GM10847 (cell line): ENCODE measurements around the gene DPP6.

Experiments
- POLR2A ChIP-seq: IDR thresholded peaks from 2 replicates; pipeline ENCODE4 v1.6.1; 2011; ENCODE audit not compliant: insufficient read length; ENCODE audit errors: extremely low read depth

DPP6 gene

DNA sequence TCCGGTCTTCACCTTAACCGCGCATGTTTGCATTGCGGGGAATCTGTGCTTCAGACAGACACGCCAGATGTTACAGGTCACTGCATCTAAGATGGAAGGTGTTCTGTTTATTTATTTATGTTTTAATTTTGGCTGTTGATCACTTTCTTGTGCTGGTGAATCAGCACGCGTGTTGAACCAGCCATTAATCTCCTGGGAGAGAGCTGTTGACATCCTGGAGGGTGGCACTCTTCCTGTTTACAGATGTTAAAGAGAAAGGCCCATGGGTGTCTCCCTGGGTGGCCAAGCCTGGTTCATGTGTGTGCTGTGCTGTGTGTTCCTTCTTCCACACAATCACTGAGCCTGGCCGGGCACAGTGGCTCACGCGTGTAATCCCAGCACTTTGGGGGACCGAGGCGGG, 595.4 kb downstream of the DPP6 start:
- no peak for TF ChIP-seq POLR2A

DNA sequence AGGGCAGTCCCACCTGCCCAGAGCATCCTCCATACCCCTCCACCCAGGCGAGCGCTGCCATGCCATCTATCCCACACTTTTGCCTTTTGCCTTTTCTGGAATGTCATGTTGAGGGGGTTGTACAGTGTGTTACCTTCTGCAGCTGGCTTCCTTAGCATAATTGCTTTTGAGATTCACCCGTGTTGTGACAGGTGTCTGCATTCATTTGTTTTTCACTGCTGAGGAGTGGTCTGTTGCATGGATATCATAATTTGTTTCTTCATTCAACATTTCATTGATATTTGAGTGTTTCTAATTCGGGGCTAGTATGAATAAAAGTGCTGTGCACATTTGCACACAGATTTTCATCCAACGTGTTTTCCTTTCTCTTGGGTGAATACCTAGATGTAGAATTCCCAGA, 596.8 kb downstream of the DPP6 start:
- TF ChIP-seq POLR2A, result no peak

DNA sequence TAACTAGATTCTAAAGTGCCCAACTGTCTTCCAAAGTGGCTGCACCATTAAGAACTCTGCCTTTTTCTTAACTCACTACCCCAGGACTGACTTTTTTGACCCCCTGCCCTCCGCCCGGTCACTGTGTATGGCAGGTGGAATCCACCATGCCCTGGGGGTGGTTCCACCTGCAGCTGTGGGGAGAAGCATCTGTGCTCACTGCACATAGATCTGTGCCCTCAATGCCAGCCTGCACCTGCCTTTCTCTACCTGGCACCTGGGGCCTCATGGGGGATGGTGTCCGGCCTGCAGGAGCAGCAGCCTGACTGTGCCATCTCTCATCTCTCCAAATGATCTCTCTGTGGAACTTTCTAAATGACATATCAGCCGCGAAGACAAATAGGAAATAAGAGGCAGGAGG, 597.2 kb downstream of the DPP6 start:
- TF ChIP-seq POLR2A, result no peak

DNA sequence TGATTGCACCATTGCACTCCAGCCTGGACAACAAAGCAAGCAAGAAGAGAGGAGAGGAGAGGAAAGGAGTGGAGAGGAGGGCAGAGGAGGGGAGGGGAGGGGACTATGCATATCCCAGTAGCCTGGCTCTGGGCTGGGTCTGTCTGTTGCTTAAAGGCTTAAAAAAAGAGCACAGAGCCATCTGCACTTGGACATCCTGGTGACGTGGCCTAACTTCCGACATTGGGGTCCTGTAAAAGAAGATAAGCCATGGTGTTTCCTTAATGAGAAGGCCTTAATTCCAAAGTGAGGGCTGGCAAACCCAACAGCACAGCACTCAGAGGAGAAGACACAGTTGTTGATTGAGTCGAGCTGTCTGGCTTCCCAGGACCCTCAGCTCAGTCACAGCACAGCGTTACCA, 598.1 kb downstream of the DPP6 start:
- no peak for TF ChIP-seq POLR2A

DNA sequence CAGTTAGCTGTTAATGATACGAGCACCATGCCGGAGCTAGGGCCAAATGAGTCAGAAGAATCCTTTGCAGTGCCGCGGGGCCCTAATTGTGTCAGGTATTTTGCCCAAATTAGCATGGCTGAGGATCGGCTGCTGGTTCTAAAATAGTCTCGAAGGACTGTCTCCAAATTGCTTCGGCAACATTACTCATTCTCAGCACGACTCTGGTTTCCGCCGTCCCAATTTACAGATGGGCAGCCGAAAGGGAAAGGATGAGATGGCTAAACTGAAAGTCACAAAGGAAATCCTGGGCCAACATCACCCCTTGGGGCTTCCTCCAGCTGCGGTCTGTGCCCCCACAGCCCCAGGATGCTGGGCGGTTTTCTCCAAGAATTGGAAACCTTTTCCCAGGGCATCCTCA, 599.3 kb downstream of the DPP6 start:
- TF ChIP-seq POLR2A, result no peak

DNA sequence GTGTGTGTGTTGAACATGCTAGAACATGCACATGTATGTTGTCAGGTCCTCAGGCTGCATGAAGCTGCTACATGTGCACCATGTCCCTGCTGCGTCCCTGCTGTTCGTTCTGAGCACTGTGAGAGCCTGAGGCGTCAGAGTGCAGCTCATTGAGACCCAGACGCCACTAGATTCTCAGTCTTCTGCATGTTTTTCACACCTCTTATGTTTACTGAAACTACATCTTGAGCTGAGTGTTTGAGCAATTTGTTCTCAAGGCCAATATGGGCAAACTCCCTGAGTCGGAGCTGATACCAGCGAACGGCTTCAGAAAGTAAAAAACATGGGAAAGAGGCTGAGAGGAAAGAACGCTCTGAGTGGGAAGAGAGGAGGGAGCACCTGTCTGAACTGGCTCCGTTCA, 600.4 kb downstream of the DPP6 start:
- no peak for TF ChIP-seq POLR2A

DNA sequence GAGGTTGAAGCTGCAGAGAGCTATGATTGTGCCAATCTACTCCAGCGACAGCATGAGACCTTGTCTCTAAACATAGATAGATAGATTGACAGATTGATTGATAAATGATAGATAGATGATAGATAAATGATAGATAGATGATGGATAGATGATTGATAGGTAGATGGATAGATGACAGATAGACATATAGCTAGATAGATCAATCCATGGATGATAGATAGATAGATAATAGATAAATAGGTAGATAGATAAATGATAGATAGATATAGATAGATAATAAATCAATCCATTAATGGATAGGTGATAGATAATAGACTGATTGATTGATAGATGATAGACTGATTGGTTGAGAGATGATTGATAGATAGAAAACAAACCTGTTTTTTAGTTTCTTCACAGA, 601.1 kb downstream of the DPP6 start:
- TF ChIP-seq POLR2A, result no peak

DNA sequence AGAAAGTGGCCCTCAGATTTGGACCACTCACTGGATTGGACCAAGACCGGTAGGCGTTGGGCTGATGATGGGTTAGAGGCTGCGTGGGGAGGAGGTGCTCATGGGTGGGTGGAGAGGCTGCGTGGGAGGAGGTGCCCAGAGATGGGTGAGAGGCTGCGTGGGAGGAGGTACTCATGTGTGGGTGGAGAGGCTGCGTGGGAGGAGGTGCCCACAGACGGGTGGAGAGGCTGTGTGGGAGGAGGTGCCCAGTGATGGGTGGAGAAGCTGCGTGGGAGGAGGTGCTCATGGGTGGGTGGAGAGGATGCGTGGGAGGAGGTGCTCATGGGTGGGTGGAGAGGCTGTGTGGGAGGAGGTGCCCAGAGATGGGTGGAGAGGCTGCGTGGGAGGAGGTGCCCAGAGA, 604.4 kb downstream of the DPP6 start:
- TF ChIP-seq POLR2A, result no peak

DNA sequence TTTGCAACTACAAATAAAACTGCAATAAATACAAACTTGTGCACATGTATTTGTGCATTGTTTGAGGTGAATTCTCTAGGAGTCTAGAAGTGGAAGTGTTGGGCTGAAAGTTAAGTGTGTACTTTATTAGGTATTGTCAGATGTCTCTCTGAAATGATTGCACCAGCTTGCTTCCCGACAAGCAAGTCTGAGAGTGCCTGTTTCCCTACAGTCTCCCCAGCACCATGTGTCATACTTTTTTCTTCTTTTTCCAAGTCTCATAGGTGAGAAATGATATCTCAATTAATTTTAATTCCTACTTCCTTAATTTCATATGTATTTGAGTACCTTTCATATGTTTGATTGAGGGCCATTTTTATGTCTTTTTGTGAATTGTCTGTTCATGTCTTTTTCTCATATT, 614.6 kb downstream of the DPP6 start:
- TF ChIP-seq POLR2A, result no peak

DNA sequence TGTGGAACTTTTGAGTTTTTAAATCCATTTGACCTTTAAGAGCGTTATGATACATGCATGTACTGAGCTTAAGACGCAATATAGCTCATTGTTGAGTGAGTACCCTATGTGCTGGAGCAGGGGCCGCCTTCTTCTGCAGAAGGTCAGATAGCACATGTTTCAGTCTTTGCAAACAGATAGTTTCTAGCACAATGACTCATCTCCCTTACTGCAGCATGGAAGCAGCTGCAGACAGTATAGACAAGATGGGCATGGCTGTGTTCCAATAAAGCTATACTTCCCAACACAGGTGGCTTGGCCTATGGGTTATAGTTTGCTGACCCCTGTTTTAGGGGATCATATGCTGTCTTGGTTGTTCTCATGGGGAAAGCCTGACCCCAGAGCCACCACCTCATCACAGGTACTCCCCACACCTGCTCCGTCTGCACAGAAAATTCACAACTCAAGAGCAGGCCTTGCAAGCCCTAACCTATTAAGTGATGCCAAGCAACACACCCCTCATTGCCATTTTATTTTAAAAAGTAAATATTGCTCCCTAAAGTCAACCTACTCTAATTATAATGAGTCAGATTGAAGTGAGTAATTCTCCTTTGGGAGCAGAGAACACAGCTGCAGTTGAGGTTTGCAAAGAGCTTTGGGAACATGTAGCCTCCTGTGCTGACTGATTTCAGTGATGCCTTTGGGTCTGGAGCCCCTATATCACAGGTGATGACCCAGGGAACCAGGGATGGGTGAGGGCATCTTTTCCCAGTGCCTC, 620.6 kb downstream of the DPP6 start:
- no peak for TF ChIP-seq POLR2A

DNA sequence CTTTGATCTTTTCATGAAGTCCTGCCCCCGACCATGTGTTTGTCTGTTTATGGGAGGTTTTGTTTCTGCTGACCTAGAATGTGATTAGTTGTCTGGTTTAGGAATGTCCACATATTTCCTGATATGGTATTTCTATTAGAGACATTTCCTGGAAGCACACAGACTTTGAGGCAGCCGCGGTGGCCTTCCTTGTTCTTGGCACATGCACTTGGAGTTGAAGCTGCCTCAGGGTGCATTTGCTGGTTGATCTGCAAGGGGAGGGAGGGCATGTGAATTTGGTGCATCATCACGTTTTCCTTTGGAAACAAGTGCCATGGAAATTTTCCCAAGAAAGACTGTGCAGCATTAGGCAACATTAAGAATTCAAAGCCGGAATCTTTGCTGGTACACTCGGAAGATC, 622.0 kb downstream of the DPP6 start:
- no peak for TF ChIP-seq POLR2A

DNA sequence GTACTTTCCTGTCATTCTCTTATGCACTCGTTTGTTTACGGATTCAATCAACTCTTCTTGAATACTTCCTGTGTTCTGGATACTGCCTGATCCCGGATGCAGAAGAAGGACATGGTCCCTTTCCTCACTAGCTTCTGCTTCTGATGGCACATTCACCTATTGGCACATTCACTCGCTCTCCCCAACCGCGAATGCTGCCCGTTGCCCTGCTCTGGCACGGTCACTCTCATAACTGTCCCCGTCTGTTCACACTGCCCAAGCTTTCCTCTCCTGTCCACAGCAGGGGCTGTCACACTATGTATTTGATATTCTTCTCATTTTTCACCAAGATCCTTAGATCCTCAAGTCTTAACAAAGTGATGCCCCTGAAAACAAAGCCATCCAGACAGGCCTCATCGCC, 623.4 kb downstream of the DPP6 start:
- no peak for TF ChIP-seq POLR2A

DNA sequence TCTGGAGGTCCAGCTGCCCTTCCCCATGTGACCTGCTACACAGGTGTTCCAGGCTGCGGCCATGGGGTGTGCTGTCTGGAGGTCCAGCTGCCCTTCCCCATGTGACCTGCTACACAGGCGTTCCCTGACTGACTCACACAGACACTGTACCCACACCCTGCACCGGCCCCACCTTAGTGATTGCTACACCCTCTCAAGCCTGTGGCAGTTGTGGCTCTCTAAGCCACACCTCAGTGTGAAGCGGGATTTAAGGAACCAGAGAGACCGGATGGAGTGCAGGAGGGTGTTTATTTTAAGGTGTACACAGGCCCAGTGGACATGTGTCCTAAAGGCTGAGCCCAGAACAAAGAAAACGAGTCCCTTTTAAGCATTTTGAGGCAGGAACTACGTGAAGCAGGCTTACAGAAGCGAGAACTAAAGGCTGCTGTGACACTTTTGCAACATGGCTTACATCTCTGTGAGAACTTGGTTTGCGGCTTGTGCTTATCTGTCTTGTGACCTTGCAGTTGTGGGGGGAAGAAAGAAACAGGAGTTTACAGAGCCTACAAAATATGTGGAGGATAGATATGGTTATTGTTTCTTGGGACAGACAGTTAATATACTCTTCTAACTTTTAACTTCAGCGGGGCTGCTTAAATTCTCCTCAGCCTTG, 624.4 kb downstream of the DPP6 start:
- no peak for TF ChIP-seq POLR2A

DNA sequence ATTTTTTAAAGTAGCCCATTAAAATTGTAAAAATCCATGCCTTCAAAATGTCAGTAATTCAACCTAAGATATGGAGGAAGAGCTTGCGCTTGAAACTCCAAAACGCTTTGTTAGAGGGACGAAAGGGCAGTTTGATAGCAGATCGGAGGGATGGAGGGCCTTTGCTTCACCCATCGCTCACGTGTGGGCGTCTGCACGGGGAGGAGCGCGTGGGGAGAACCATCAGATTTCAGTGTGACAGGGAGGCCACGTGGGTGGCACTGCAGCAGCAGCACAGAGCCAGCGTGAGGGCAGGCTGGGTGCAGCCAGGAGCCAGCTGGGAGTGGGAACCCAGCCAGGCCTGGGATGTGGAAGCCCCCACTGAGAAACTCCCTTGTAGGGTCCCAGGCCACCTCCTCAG, 625.3 kb downstream of the DPP6 start:
- TF ChIP-seq POLR2A, result no peak

DNA sequence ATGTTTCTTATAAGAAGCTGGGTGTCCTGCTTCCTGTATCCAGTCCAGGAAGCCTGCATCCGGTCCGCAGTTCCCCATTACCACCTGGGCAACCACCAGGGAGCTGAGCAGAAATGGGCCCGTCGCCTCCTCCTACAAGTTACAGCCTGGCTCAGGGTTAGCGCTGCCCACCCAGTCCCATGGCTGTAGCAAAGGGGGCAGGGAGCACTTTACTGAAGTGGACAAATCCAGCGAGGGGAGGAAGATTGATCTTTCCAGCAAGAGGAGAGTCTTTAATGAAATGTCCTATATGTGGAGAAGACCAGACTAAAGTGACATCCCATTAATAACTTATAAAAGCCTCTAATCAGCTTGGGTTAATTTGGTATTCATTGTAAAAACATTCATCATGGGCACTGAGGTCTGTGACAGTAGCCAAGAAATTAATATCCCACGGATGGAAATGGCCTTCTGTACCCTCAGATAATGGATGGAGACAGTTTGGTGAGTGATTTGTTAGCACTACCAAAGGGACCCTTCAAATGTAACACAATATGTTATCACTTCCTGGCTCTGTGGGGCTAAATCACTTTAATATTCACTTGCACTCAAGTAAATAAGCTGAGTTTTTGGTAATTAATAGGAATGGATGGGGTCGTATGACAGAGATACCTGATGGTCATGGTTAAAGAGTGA, 627.3 kb downstream of the DPP6 start:
- TF ChIP-seq POLR2A, result no peak

DNA sequence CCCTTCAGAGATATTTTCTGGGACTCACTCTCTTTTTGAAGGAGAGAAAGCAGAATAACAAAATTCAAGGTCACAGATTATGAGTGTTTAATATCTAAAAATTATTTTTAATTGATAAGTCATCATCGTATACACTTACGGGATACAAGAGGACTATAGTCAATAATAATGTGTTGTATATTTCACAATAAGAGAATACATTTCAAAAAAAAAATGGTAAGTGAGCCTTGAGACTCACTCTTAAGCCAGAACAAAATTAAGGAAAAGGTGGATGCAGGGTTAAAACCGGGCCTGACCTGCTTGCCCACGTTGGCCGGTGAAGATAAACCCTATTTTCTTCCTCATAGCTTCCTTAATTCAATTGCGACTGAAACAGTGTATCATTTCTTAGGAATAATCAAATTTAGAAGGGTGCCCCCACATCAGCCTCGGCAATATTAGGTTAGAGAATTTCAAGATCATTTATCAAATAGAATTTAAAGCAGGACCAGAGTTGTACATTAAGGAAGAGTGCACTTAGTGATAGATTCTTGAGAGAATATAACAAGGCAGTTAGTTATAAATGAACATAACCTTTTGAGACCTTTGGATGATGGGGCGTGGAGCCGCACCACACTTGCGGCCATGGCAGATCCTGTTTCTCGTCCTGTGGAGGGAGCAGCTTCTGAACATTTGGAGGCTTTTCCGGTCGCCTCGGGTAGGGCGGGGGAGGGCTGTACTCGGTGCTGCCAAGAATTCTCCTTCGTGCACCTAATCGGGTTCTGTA, 628.9 kb downstream of the DPP6 start:
- no peak for TF ChIP-seq POLR2A
